Middle frontal gyrus (tissue), 1 donor: ENCODE data around the gene PJA1.

Source experiments
- DNase-seq: peaks from one replicate; pipeline ENCODE4 v3.0.0-alpha.2; 2015; ENCODE audit warnings: low spot score; ENCODE audit errors: extremely low spot score

The PJA1 gene, protein sequence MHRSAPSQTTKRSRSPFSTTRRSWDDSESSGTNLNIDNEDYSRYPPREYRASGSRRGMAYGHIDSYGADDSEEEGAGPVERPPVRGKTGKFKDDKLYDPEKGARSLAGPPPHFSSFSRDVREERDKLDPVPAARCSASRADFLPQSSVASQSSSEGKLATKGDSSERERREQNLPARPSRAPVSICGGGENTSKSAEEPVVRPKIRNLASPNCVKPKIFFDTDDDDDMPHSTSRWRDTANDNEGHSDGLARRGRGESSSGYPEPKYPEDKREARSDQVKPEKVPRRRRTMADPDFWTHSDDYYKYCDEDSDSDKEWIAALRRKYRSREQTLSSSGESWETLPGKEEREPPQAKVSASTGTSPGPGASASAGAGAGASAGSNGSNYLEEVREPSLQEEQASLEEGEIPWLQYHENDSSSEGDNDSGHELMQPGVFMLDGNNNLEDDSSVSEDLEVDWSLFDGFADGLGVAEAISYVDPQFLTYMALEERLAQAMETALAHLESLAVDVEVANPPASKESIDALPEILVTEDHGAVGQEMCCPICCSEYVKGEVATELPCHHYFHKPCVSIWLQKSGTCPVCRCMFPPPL

DNA sequence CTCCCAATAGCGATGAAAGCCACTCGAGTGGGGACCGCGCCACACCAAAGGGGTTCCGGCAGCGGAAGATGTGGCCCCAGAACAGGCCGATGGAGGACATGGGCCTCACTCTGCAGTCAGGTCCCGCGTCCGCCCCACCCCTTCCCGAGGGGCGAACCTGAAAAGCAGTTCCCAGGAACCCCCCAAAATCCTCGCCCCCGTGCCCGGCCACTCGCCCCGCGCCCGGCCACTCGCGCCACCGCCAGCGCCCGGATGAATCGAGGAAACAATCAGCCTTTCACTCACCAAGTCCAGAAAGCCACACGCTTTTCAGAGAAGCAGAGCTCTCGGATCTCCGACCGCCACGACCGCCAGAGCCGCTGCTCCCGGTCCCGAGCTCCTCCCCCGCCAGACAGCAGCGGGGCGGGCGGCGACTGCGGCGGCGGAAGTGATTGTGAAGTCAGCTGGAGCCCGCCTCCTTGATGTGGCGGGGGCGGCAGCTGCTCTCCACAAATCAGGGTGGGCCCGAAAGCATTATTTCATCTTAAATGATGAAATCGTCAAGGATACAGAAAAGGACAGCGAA, at the start of gene PJA1:
PJA1 (minus strand) TSS at position 367 of the 565 bp plus-strand sequence. CDS start 2,380 bp downstream, outside the sequence.
- DNase-seq = peak; percentile 13

DNA sequence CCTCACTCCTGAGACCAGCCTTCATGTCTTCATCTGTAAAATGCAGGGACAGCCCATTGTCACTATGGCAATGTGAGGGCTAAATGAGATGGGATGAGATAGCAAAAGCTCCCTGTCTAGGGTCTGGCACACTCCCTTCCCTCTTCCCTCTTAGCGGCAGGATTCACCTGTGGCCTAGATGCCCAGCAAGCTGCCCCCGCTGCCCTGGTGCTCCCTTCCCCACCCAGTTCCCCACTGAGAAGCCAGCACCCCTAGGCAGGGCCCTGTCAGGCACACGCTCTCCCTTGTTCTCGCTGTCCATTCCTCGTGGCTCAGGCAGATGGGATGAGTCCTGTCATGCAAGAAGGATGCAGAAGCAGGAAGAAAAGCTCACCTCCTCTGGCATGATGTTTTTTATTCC, 49.2 kb upstream of the PJA1 start:
- DNase-seq = no peak

DNA sequence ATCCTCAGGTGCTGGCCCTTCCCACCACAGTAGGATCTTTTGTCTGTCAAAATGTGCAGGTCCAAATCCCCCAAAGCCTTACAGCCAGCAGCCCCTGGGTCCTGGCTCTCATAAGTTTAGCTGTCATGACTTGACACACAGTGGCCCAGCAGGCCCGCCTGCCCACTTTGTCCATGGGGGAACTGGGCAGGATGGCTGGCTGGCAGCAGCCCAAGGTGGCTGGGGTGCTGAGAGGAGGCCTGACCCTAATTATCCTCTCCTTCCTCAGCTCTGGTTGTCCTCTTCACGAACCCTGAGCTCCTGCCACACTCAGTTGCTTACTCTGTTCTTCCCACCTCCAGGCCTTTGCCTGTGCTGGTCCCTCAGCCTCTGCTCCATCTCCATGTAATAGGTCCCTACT, 46.4 kb upstream of the PJA1 start:
- no peak for DNase-seq

DNA sequence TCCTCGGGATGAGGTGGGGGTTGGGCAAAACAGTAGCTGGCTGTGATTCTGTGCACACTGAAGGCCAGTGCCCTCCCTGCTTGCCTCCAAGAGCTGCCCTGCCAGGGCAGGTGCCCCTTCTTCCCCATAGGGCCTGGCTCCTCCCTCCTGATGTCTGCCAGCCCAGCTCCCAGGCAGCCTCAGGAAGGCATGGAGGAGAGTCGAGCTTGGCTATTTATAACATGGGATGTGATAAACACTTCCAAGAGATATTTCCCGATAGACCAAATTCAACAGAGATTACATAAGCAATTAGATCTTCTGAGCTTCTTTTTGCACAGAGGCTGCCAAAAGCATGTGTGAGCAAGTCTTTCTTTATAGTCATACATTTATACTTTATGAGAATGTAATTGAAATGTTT, 45.3 kb upstream of the PJA1 start:
- no peak for DNase-seq

DNA sequence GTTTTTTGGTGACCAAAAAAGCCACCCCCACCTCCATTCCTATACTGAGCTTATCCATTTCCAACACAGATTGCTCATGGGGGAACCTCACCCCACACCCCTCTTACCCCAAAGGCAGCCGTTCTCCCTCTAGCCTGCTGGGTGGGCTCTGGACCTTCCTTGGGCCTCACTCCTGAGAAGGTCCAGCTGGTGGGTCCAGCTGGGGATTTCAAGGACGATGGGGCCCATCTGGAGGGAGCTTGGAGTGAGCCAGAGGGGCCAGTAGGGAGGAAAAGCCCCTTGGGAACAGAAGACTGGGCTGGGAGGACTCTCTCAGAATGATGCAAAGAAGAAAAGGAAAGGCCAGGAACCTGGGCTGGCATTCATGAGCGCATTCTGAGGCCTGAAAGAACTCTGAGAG, 42.0 kb upstream of the PJA1 start:
- no peak for DNase-seq

DNA sequence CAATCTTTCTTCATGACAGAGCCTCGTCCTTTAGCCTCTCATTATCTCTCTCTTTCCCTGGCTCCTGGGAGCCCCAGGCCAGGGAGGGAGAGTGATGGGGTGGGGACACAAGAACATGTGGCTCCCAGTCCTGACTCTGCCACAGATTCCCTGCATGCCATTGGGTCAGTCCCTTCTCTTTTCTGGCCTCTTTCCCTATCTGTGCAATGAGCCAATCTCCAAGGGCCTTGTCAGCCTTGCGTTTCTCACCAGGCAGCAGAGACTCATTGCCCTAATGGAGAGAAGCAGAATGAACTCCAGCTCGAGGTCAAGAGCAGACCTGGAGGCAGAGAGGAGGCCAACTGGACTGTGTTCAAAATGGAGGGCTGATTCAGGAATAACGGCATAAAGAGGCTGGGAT, 38.4 kb upstream of the PJA1 start:
- DNase-seq = no peak

DNA sequence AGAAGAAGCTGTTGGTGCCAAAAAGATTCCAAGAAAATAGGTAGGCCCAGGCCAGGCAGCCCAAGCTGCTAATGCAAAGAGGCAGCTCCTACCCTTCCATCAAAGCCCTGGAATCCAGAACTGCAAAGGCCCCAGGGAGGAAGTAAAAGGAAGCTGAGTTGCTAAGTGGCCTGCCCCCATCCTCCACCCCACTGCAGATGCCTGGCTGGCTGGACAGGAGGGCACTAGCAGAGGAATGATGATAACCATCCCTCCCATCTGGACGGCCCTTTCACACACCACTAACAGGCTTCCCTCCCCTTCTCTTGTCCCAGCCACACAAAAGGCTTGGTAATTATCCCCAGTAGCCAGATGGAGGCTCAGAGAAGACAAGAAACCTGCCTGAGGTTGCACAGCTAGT, 32.4 kb upstream of the PJA1 start:
- no peak for DNase-seq

DNA sequence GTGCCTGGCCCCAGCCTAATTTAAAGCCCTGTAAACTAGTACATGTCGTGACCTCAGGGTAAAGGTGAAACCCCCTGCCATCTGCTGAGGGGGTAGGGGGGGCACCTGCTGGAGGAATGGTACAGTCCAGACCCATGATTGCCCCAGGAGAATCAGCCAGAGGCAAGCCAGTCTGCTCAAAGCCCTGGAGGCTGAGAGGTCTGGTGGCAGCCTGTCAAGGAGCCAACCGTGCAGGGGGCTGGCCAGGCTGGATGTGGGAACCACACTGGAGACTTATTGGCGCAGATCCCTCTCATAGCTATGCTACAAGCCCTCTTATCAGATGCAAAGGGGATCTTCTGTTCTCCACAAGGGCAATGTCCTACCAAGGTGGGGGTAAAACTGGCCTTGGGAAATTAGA, 31.4 kb upstream of the PJA1 start:
- no peak for DNase-seq

DNA sequence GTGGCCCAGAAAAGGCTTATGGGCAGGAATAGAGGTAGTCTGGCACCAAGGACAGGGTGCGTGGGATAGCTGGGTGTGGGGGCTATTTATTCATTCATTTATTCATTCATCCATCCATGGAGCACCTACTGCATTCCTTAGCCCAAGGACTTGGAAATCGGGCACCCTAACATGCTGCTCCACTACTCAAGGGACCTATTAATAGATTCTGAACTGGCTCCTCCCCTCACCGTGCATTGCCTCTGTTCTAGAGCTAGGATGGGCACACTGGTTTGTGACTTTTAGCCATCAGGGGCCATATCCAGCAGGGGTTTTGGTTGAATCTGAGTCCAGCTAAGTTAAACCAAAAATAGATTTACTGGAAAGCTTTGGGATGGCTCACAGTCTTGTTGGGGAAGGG, 30.6 kb upstream of the PJA1 start:
- DNase-seq = no peak

DNA sequence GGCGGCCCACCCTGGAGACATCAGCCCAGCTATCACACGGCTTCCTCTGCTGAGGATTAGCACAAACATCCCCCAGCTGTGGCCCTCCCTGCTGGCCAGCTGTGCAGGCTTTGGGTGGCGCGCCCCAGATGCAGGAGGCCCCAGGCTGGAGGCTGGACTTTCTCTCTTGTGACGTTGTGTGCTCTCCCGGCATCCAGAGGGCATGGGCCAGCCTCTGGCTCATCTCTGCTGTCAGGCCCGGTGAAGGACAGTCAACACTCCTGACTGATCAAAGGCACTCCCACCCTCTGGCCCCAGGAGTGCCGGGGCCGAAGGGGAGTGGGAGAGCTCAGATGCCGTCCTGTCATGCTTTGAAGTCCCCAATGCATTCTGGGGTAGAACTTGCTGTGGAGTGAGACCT, 29.9 kb upstream of the PJA1 start:
- no peak for DNase-seq

DNA sequence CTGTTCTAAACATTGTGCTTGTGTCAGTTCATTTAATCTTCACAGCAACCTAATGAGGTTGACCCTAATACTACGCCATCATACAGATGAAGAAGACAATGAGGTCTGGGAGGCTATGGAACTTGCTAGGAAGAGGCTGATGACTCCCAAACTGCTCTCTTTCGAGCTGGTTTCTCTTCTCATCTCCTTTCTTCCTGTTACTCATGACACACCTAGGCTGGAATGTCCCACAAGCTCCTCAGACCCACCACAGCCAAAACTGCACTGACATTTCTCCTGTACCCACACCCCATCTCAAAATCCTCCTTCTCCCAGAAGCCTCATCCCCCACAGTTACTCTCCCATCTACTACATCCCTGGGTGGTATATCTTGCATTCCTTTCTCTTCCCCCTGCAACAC, 27.4 kb upstream of the PJA1 start:
- DNase-seq = no peak

DNA sequence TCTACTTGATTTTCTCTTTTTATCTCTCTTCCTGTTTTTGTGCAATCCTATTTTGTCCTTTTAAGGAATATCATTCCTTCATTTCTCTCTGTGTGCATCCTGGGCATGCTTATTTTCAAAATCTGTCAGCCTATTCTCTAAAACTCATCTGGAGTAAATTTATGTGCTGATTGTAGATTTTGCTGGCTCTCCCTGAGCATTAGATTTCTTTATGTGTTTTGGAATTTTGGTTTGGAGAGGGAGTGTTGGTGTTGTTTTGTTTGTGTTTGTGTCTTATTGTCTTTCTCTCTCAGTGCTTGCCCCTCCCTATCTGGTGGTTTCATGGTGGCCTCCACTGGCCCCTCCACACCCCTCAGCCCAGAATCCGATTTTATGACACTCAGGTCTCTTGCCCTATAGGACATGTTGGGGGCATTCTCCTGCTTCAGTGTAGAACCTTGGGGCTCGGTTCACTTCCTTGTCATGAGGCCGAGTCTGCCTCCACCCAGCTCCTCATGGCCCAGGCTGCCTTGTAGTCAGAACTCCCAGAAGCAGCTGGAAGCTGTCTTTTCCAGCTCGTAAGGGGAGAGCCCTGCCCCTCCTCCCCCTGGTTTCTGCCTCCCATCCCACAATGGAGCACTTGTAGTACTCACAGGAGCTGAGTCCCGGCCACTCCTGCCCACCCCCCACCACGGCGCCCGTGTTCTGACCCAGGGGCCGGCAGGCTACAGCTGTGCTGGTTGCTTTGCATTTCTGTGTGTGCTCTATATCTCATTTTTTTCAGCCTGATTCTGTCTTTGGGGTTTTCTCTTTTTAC, 24.5 kb upstream of the PJA1 start:
- no peak for DNase-seq

DNA sequence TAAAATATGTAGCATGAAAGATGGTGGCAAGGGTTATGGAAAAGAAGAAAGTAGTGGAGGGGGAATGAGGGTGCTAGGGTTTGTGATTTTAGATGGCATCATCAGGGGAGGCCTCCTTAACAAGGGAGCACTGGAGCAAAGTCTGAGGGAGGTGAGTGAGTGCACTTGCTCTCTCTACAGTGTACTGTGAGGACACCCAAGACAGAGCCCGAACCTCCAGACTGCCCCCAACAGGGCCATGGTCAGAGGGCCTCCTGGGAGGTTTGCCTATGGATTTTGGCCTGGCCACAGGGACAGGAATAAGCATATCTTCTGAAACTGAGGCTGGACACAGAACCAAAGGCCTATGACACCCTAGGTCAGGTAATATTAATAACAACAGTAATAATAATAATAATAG, 21.4 kb upstream of the PJA1 start:
- no peak for DNase-seq

DNA sequence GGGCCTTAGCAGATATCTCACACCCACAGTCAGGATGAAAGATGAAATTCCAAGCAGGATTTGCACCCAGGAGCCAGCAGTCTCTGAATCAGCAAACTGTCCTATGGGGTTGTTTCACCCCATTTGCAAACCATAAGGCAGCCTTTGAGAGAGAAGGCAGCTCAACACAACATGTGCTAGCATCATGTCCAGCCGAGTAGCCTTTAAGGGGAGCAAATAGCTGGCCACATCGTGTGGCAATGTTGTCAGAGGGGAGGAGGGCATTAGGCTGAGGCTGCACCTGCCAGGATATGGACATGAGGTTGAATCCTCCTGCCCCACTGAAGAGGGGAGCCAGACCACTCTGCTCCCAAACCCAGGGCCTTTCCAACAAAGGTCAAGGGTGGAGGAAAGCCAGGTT, 20.6 kb upstream of the PJA1 start:
- DNase-seq = no peak

DNA sequence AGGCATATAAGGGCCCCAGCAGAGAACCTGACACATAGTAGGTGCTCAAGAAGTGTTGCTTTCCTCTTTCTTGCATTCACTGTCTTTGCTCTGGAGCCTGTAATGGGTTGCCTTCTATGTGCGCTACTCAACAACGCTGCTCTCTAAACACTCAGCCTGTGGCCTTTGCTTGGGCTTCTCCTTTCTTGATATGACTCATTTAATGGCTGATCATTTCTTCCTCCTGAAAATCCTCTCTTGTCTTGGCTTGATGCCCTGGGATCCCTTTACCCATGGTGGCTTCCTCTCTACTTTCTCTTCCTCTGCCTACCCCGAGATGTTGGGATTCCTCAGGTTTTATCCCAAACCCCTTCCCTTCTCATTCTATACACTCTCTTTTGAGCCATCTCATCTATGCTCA, 19.9 kb upstream of the PJA1 start:
- DNase-seq = no peak

DNA sequence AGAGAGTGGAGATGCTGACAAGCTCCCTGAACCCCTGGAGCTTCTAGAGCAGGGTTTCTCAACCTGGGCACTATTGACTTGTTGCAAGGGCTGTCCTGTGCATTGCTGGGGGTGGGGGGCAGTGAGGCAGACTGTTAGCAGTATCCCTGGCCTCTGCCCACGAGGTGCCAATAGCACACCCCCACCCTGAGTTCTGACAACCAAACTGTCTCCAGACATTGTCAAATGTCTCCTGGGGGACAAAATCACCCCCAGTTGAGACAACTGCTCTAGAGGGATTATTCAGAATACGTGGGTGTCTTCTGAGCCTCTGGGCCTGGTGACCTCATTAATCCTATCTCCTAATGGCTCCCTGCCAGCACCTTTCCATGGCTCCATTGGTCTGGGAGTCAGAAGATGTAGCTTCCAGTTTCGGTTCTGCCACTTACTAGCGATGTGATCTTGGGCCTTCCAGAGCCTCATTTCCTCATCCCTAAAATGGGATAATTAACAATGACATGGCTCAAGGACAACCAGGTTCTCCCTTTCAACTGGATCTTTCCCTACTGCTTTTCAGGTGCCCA, 17.6 kb upstream of the PJA1 start:
- no peak for DNase-seq

DNA sequence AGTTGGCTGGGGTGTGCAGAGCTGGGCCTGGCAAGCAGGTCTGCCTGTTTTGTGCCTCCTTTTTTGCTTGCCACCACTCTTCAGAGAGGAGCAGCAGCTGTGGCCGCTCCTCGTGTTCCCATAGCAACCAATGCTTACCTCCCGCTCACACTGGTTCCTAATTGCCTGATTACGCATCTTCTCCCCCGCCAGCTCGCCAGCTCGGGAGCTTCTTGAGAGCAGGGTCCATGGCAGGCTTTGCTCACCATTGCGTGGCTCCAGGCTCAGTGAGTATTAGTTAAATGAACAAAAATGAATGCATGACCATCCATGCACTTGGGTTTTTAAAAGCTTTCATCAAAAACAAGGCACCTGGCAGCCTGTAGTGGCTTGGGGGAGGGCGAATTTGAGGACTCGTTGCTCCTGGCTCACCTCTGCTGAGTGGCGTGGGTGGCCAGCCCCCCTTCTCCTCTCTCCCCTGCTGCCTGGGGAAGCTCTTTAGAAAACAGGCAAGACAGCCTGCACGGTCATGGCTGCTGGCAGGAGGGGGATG, 14.2 kb upstream of the PJA1 start:
- DNase-seq = peak; percentile 10

DNA sequence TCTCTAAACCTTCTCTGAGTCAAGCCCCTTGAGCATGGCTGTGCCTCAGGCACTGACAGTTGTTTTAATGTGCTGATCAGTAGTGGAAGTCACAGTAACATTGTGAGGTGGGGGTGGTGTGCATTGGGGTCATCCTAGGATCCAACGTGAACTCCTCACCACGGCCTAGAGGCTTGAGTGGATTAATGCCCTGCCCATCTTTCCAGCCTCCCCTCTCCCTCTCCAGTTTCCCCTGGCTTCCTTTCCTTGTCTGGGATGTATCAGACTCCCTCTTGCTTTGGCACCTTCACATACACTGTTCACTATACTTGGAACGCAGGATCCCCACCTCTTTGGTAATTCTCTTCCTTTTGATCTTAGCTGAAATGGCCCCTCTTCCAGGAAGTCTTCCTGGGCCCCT, 13.3 kb upstream of the PJA1 start:
- DNase-seq = no peak

DNA sequence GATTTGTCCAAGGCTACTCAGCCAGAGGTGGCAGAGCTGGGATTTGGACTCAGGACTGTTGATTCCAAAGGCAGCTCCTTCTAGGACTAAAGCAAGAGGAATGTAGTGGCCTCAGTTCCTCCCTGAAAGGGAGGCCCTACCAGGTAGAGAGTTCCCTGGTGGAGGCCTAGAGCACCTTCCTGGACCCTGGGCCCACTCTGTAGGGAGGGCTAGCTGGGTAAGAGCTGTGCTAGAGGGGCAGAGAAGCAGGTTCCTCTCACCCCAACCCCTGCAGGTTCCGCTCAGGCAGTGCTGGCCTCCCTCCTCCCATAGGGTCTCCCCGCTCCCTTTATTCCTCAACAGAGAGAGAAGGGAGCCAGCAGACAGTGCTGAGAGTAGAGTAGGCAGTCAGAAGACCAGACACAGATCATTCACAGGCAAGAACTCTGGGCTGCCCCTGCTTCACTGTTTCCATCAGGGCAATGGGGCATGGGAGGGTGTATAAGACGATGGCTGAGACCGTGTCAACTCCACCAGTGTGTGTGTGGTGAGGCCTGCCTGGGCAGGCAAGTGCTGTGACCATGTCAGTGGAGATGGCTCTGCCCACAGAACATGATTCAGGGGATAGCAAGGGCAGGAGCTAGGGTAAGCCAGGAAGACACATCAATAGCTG, 12.4 kb upstream of the PJA1 start:
- no peak for DNase-seq

DNA sequence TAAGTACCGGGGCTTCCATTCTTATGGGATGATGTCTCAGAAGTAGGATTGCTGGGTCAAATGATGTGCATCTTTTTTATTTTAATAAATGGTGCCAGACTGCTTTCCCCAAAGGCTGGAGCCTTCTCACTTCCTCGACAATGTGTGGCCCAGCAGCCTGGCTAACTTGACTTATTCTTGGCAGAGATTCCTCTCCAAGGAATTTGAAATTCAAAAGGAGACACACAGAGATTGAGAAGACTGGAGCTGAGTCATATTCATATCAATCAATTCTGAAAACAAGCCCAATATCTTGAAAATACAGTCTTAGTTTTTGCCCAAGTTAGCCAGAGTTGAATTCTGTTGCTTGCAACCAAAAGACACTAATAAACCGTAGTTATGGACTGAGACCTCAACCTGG, 10.8 kb upstream of the PJA1 start:
- DNase-seq = no peak

DNA sequence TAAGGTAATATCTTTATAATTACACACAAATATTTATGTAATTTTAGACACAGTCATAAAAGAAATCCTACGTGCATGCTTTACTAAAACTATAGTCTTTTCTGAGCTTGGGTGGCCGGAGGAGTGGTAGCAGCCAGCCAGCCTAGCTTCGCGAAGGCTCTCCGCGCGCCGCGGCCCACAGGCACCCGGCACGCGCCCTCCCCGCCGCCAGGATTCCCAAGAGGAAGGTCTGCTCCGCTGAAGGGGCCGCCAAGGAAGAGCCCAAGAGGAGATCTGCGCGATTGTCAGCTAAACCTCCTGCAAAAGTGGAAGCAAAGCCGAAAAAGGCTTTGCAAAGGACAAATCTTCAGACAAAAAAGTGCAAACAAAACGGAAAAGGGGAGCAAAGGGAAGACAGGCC, 8.7 kb upstream of the PJA1 start:
- no peak for DNase-seq
